ENCODE results near the gene KLHL13.

- TF ChIP-seq CSDC2 (CRISPR knock-in tag; IDR thresholded peaks at IDR 0.05) (no peak), ZNF70 (CRISPR knock-in tag; IDR thresholded peaks at IDR 0.05) (no peak), TSHZ2 (CRISPR knock-in tag; IDR thresholded peaks at IDR 0.05) (no peak), ARNTL (CRISPR knock-in tag; IDR thresholded peaks at IDR 0.05; ENCODE audit: borderline replicate concordance, low read depth) (no peak), ESRRG (CRISPR knock-in tag; IDR thresholded peaks at IDR 0.05) (no peak), OSR1 (CRISPR knock-in tag; IDR thresholded peaks at IDR 0.05) (no peak), SNAI2 (CRISPR knock-in tag; IDR thresholded peaks at IDR 0.05) (no peak), PATZ1 (CRISPR knock-in tag; IDR thresholded peaks at IDR 0.05; ENCODE audit: borderline replicate concordance) (no peak)
Measured at GRCh38 chrX:117989512-117989911, 127.1 kb downstream of the KLHL13 start.
